GM21390 (cell line): ENCODE data around the gene TGM2.

Experiments
- ATAC-seq: cut with Tn5 transposase; IDR thresholded peaks from one replicate; pipeline ENCODE4 v1.9.1; 2021; ENCODE audit not compliant: unreplicated experiment

Gene TGM2

GRCh38 chr20:38095017-38095686, 69.9 kb downstream of the TGM2 start:
- no peak for ATAC-seq

GRCh38 chr20:38094373-38094891, 70.6 kb downstream of the TGM2 start:
- ATAC-seq, result peak; percentile 67

GRCh38 chr20:38093641-38094077, 71.4 kb downstream of the TGM2 start:
- ATAC-seq, result no peak

- no peak for ATAC-seq
These were observed 72.2 kb downstream of the TGM2 start for GRCh38 chr20:38092915-38093314.

GRCh38 chr20:38092260-38092857, 72.7 kb downstream of the TGM2 start:
- ATAC-seq, result no peak

GRCh38 chr20:38091441-38092216, 73.4 kb downstream of the TGM2 start:
- no peak for ATAC-seq

GRCh38 chr20:38090061-38090460, 75.0 kb downstream of the TGM2 start:
- no peak for ATAC-seq

GRCh38 chr20:38089500-38089899, 75.6 kb downstream of the TGM2 start:
- no peak for ATAC-seq

- no peak for ATAC-seq
These were observed 80.0 kb downstream of the TGM2 start for GRCh38 chr20:38085026-38085425.

- no peak for ATAC-seq
These were observed 80.6 kb downstream of the TGM2 start for GRCh38 chr20:38084425-38084951.

GRCh38 chr20:38083338-38084048, 81.6 kb downstream of the TGM2 start:
- ATAC-seq, result no peak

GRCh38 chr20:38082894-38083293, 82.2 kb downstream of the TGM2 start:
- no peak for ATAC-seq

- ATAC-seq, result no peak
These were observed 83.5 kb downstream of the TGM2 start for GRCh38 chr20:38081575-38081974.

- ATAC-seq, result no peak
These were observed 85.7 kb downstream of the TGM2 start for GRCh38 chr20:38079353-38079752.

- no peak for ATAC-seq
These were observed 87.0 kb downstream of the TGM2 start for GRCh38 chr20:38078084-38078483.
